HUES64 (cell line): ENCODE measurements around the gene VASH1.
A peak's percentile ranks its signal among the peaks of the same experiment; 100 is the strongest.

Experiments
- H3K27ac ChIP-seq: 2 replicates; pipeline ENCODE4 v1.7.0; 2013; ENCODE audit warnings: low read depth, low read length, inconsistent platforms
- H3K27me3 ChIP-seq: 2 replicates; pipeline ENCODE4 v1.6.1; 2013; ENCODE audit warnings: mild to moderate bottlenecking, low read length; ENCODE audit not compliant: insufficient read depth
- H3K36me3 ChIP-seq: 2 replicates; pipeline ENCODE4 v1.6.1; 2013; ENCODE audit warnings: mild to moderate bottlenecking, low read length; ENCODE audit not compliant: insufficient read depth
- H3K4me1 ChIP-seq: 2 replicates; pipeline ENCODE4 v1.6.1; 2013; ENCODE audit warnings: mild to moderate bottlenecking, low read length, moderate library complexity; ENCODE audit not compliant: insufficient read depth
- H3K4me3 ChIP-seq: 2 replicates; pipeline ENCODE4 v1.5.1; 2013; ENCODE audit warnings: mild to moderate bottlenecking, low read length, moderate library complexity
- H3K9ac ChIP-seq: 2 replicates; pipeline ENCODE4 v1.6.1; 2013; ENCODE audit warnings: mild to moderate bottlenecking, low read depth, low read length
- H3K9me3 ChIP-seq: 2 replicates; pipeline ENCODE4 v1.6.1; 2013; ENCODE audit warnings: low read depth, low read length; ENCODE audit not compliant: insufficient read depth
- WGBS: fragments of 150-250, 120-280 bp; methylation state at CpG from one replicate; pipeline ENCODE4 v1.1.7; 2013; ENCODE audit warnings: missing lambda C conversion rate; 5-methylcytosine and 5-hydroxymethylcytosine counted together

The VASH1 gene

DNA sequence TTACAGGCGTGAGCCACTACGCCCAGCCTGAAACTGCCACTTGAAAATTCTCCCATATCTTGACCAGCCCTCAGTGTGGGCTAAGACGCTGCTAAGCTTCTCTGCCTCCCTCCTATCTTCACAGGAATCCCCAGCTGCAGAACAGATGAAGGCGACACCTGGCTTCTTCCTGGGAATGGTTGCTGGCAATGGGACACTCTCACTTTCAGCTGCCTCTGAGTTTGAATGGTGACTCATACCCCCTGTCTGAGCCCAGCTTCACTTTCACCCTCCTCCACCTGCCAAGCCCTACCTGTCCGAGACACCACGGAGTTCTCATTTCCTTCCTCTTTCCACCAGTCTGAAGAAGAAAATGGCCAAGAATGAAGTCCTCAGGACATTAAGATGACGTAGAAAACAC is 18.3 kb upstream of the VASH1 start:
- Histone ChIP-seq H3K4me3 (no peak overlapping the region), H3K27me3 (no peaks in the 10 kb centered on the region), H3K9me3 (peaks cover 17% of the 10 kb centered on the region), H3K9ac (no peak overlapping the region), H3K27ac (no peak overlapping the region), H3K36me3 (no peaks in the 10 kb centered on the region), H3K4me1 (no peaks in the 10 kb centered on the region)
- WGBS: 78% methylated on average over 7 of the region's 7 CpGs

DNA sequence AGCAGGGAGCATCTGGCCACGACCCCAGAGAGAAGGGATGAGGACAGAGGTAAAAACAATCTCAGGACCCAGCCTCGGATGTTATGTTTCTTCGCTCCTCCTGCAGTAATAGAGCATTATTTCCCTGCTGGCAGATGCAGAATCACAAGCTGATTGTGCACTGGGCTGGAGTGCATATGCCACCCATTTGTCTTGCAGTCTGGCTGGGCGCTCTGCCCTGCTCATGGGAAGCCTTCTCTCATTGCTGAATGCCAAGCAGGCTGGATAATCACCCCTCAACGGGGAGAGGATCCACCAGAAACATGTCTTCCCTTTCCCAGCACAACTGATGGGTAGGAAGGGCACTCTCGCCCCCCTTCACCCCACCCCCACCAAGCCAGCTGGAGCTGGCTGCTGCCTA is 8.5 kb upstream of the VASH1 start:
- no peak overlapping the region for H3K27ac ChIP-seq
- no peak overlapping the region for H3K4me3 ChIP-seq
- no peak overlapping the region for H3K9ac ChIP-seq
- H3K4me1 ChIP-seq: no peaks in the 10 kb centered on the region
- no peaks in the 10 kb centered on the region for H3K36me3 ChIP-seq
- no peaks in the 10 kb centered on the region for H3K9me3 ChIP-seq
- H3K27me3 ChIP-seq: no peaks in the 10 kb centered on the region
- 57% methylated on average over 6 of the region's 6 CpGs for WGBS

DNA sequence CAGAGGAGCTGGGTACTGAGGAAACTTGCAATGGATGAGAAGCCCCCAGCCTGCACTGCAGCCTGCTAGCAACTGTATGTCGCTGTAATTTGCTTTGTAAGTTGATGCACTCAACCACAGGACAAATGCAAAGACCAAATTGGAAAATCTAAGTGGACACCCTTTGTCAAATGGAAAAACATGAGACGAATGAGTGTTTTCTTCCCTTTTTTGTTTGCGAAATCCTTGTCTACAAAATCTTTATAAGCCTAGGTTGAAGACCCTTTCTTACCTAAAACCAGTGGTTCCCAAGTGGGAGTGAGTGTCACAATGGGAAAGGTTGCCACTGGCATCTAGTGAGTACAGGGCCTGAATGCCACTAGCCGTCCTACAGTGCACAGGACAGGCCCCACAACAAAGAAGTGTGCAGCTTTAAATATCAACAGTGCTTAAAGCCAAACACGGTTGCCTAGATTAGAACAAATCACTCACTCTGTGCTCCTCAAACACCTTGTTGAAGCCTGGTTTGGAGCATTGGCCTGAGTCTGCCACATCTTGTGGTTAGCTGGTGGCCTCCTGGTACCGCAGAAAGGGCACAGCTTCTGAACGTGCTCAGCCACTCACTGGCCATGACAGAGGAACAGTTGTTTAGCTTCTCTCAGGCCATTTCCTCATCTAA is 7.6 kb upstream of the VASH1 start:
- WGBS: 89% methylated on average over 7 of the region's 7 CpGs
- no peaks in the 10 kb centered on the region for H3K4me1 ChIP-seq
- no peaks in the 10 kb centered on the region for H3K36me3 ChIP-seq
- H3K27me3 ChIP-seq: peaks cover 4% of the 10 kb centered on the region; the same call in 1 of the 2 replicates
- no peaks in the 10 kb centered on the region for H3K9me3 ChIP-seq
- no peak overlapping the region for H3K9ac ChIP-seq
- no peak overlapping the region for H3K4me3 ChIP-seq
- no peak overlapping the region for H3K27ac ChIP-seq

DNA sequence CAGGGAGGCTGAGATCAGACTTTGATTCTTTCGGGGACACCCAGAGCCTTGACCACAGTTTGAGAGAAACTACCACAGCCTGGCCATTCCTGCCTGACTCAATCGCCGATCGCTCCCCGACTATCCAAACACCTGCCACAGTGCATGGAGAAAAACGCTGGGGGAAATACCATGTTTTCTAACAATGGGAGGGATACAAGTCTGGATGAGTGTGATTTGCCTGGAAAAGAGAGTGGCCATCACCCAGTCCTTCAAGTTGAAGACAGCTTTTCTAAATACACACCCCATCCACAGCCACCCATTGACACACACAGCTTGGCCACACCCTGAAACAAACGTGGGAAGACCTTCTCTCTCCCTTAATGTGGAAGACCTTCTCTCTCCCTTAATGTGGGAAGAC is 6.7 kb upstream of the VASH1 start:
- H3K36me3 ChIP-seq: no peaks in the 10 kb centered on the region
- H3K9ac ChIP-seq: no peak overlapping the region
- peaks cover 13% of the 10 kb centered on the region for H3K27me3 ChIP-seq
- 90% methylated on average over 7 of the region's 7 CpGs for WGBS
- no peak overlapping the region for H3K4me3 ChIP-seq
- no peak overlapping the region for H3K27ac ChIP-seq
- no peaks in the 10 kb centered on the region for H3K4me1 ChIP-seq
- no peaks in the 10 kb centered on the region for H3K9me3 ChIP-seq

DNA sequence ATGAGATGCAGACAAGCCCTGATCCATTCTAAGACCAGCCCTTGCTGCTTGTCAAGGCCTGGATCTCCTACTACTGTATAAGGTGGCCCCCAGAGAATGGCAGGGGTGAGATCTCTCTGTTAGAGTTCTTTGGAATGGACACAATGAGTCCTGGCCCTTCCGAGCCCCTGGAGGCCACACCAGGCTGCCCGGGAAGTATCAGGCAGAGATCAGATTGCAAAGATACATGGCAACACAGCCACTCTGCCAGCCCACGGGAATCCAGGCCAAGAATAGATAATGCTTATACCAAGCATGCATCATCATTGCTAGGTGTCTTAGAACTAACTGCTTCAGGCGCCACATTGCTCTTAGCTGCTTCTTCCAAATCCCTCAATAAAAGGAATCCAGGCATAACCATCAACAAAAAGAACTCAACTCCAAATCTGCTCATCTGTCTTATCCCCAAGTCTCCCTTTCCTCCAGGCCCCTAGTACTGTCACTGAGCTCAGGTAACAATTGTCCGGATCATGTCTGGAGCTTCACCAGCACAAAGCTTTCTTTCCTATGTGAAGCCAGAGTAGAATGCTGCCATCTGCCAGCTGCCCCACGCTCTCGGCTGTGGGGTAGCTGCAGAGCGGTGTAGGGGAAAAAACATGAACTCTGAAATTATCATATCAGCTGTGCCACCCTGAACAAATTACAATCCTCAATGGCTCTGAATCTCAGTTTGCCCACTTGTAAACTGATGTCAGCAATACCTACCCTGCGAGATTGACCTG is 5.5 kb upstream of the VASH1 start:
- Histone ChIP-seq H3K9me3 (no peaks in the 10 kb centered on the region), H3K4me1 (no peaks in the 10 kb centered on the region), H3K4me3 (no peak overlapping the region), H3K36me3 (no peaks in the 10 kb centered on the region), H3K9ac (no peak overlapping the region), H3K27ac (no peak overlapping the region), H3K27me3 (peaks cover 25% of the 10 kb centered on the region)
- WGBS: 83% methylated on average over 9 of the region's 9 CpGs

DNA sequence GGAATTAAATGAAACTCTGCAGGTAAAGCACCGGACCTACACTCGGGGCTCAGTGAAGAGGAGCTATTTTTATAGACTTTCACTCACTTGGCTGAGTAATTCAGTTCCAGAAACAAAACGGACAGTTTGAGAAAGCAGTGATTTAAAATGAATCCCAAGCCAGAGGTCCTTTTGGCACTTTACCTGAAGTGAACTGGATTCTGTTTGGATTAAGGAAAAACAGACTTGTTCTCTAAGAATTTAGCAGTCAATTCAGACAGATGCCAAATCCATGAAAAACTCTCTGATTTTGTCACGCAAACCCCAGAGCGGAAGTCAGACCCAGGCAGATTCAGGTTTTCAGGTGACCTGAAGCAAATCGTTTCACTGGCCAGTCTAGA is 4.9 kb upstream of the VASH1 start:
- Histone ChIP-seq H3K4me1 (no peaks in the 10 kb centered on the region), H3K9ac (no peak overlapping the region), H3K9me3 (no peaks in the 10 kb centered on the region), H3K27ac (no peak overlapping the region), H3K36me3 (no peaks in the 10 kb centered on the region), H3K27me3 (peaks cover 31% of the 10 kb centered on the region), H3K4me3 (no peak overlapping the region)
- 92% methylated on average over 6 of the region's 6 CpGs for WGBS

DNA sequence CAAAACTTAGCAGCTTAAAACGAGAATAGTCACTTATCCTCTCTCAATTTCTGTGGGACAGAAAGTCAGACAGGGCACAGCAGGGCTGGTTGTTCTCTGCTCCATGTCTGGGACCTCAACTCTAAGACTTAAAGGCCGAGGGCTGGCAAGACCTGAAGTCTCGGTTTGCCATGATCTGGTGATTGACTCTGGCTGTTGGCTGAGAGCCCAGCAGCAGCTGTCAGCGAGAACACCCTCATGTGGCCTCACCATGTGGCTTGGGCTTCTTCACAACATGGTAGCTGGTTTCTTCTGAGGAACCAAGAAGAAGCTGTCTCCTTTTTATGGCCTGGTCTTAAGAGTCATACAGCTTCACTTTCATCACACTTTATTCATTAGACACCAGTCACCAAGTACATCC is 1.7 kb upstream of the VASH1 start:
- Histone ChIP-seq H3K4me3 (no peak overlapping the region), H3K36me3 (no peaks in the 10 kb centered on the region), H3K9ac (no peak overlapping the region), H3K4me1 (0 out of 2 replicates have a peak, but pooled peaks cover 4% of the 10 kb centered on the region), H3K27ac (no peak overlapping the region), H3K9me3 (no peaks in the 10 kb centered on the region), H3K27me3 (peaks cover 62% of the 10 kb centered on the region)
- 89% methylated on average over 4 of the region's 4 CpGs for WGBS

DNA sequence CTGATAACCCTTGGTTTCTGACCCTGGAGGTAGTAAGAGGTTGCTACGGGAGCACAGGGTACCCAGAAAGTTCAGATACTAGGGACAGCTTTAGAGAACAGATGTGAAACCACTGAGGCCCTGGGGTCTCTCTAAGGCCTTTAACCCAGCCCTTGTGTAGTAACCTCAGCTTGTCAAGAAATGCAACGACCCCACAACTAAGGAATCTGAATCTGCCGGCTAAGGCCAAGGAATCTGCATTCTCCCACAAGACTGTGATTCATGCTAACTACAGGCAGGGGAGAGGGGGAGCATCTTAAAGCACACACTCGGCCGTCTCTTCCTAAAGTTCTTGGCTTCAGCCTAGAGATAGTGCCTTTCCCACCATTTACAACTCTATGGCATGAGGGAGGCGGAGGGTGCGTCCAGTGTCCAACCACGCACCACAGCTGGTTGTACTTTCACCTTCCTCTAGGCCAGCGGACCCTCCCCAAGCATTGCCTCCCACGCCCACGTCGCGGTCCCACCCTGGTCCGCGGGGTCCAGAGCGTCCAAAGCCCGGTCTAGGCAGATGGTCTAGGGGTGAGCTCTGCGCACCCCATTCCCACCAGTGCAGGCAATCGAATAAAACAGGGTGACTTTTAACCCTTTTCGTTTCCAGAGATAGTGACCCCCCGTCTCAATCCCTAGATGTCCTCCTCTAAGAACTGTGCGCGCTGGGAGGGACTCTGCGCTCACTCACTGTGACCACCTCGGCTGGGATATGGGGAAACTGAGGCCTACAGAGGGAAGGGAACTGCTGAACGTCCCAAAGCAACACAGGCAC is 735 bp upstream of the VASH1 start:
- Histone ChIP-seq H3K9ac (no peak overlapping the region), H3K27ac (no peak overlapping the region), H3K36me3 (no peaks in the 10 kb centered on the region), H3K9me3 (no peaks in the 10 kb centered on the region), H3K4me1 (0 out of 2 replicates have a peak, but pooled peaks cover 4% of the 10 kb centered on the region), H3K27me3 (peaks cover 66% of the 10 kb centered on the region), H3K4me3 (peak overlapping the region; percentile 73)
- WGBS: 55% methylated on average over 25 of the region's 26 CpGs

DNA sequence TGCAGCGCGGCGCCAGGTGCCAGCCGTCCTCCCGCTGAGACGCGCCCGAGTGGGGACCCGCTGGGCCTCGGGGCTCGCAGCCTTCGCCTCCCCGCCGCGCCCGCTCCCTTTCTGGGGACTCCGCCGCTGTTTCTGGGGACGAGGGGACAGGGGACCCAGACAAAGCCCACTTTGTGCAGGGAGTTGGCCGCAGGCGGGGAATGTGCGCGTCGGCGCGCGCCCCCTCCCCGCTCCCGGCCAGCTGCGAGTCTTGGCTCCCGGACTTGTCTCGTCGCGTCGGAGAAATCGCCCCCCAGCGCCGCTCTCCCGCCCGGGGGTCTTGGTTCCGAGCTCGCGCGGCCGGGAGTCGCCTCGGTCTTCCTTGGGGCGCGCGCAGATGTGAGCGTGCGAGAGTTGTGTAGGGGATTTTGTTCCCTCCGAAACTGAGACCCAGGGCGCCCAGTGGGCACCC is 717 bp downstream of the VASH1 start:
- under 1% methylated on average over 54 of the region's 54 CpGs for whole genome bisulfite sequencing
- Histone ChIP-seq H3K4me3 (peak overlapping the region; percentile 73), H3K27me3 (peaks cover 66% of the 10 kb centered on the region), H3K36me3 (no peaks in the 10 kb centered on the region), H3K9me3 (no peaks in the 10 kb centered on the region), H3K27ac (no peak overlapping the region), H3K9ac (peak overlapping the region; percentile 67), H3K4me1 (0 out of 2 replicates have a peak, but pooled peaks cover 4% of the 10 kb centered on the region)

DNA sequence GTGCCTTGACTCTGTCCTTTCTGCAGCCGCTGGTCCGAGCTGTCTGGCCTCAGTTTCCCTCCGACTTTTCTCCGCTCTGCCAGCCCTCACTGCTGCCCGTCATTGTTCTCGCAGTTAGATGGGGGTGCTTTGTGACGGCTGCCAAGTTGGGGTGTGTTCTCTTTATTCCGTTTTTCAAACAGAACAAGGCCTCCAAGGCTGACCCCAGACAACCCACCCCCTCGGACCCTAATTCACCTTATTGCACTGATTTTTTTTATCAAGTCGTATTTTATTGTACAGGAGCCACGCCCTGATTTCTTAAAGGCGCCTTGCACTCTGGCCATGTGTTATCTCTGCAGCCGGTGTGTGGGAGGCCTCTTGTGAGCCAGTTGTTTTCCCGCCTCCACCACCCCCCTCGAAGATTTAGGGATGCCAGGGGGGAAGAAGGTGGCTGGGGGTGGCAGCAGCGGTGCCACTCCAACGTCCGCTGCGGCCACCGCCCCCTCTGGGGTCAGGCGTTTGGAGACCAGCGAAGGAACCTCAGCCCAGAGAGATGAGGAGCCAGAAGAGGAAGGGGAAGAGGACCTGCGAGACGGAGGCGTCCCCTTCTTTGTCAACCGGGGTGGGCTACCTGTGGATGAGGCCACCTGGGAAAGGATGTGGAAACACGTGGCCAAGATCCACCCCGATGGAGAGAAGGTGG is 1.3 kb downstream of the VASH1 start:
- Histone ChIP-seq H3K9me3 (no peaks in the 10 kb centered on the region), H3K36me3 (no peaks in the 10 kb centered on the region), H3K4me1 (peaks cover 8% of the 10 kb centered on the region; the same call in 1 of the 2 replicates), H3K27me3 (peaks cover 66% of the 10 kb centered on the region), H3K27ac (no peak overlapping the region), H3K9ac (peak overlapping the region; percentile 67; the same call in 1 of the 2 replicates), H3K4me3 (peak overlapping the region; percentile 73)
- 55% methylated on average over 28 of the region's 28 CpGs for WGBS
